K562 (cell line): Measurements from ENCODE around the gene VEGFA. TPM values are rescaled to one million over a fixed set of nuclear protein-coding genes. Genes with fewer than 3 reads are reported as not detected.

Experiments
- BCOR ChIP-seq: fragments of 450-650 bp; IDR thresholded peaks from 2 replicates; pipeline ENCODE4 v1.6.1; 2016
- C11orf30 ChIP-seq: fragments of 450-650 bp; IDR thresholded peaks from 2 replicates; pipeline ENCODE4 v1.6.1; 2016; ENCODE audit warnings: low read depth, mild to moderate bottlenecking
- GATA2 ChIP-seq: sonication (generic); formaldehyde crosslinking; IDR thresholded peaks from 2 replicates; pipeline ENCODE4 v1.4.0; 2020; ENCODE audit warnings: mild to moderate bottlenecking, missing genetic modification reagents
- GATAD2B ChIP-seq: fragments of 450-650 bp; IDR thresholded peaks from 2 replicates; pipeline ENCODE4 v1.6.1; 2017; ENCODE audit warnings: mild to moderate bottlenecking, borderline replicate concordance
- HDAC2 ChIP-seq: fragments of 450-650 bp; IDR thresholded peaks from 2 replicates; pipeline ENCODE4 v1.6.1; 2016; ENCODE audit warnings: mild to moderate bottlenecking
- ILF3 ChIP-seq: fragments of 450-650 bp; IDR thresholded peaks from 2 replicates; pipeline ENCODE4 v1.6.1; 2018; ENCODE audit warnings: antibody characterized with exemption, mild to moderate bottlenecking, moderate library complexity, borderline replicate concordance
- KHSRP ChIP-seq: fragments of 450-650 bp; IDR thresholded peaks from 2 replicates; pipeline ENCODE4 v1.6.1; 2017
- KLF13 ChIP-seq: fragments of 450-650 bp; IDR thresholded peaks from 2 replicates; pipeline ENCODE4 v1.6.1; 2016; ENCODE audit warnings: missing genetic modification characterization, low read depth, mild to moderate bottlenecking, missing compliant biosample characterization, moderate library complexity, borderline replicate concordance
- MAFG ChIP-seq: fragments of 450-650 bp; conservative IDR thresholded peaks from 2 replicates; pipeline ENCODE4 v1.6.1; 2016; ENCODE audit warnings: missing genetic modification characterization, missing compliant biosample characterization
- MBD1 ChIP-seq: fragments of 250-450 bp; sonication (Bioruptor Pico); IDR thresholded peaks from 2 replicates; pipeline ENCODE4 v1.8.0; 2022; ENCODE audit warnings: inconsistent platforms
- MCM7 ChIP-seq, 2 experiments: fragments of 450-650 bp; IDR thresholded peaks; 2 replicates each; pipeline ENCODE4 v1.6.1; 2016 to 2018
- MTA1 ChIP-seq: fragments of 450-650 bp; IDR thresholded peaks from 2 replicates; pipeline ENCODE4 v1.6.1; 2017; ENCODE audit warnings: borderline replicate concordance
- NFRKB ChIP-seq: fragments of 450-650 bp; IDR thresholded peaks from 2 replicates; pipeline ENCODE4 v1.6.1; 2016; ENCODE audit warnings: low read depth
- PKNOX1 ChIP-seq: fragments of 450-650 bp; IDR thresholded peaks from 2 replicates; pipeline ENCODE4 v1.6.1; 2016
- PPARD ChIP-seq: fragments of 250-450 bp; sonication (Bioruptor Pico); IDR thresholded peaks from 2 replicates; pipeline ENCODE4 v1.8.0; 2022; ENCODE audit warnings: inconsistent platforms, mild to moderate bottlenecking, moderate library complexity
- RNF2 ChIP-seq: sonication (generic); IDR thresholded peaks from 2 replicates; pipeline ENCODE4 v1.6.1; 2016
- SOX6 ChIP-seq: fragments of 450-650 bp; IDR thresholded peaks from 2 replicates; pipeline ENCODE4 v1.6.1; 2014; ENCODE audit warnings: mild to moderate bottlenecking
- ZBTB33 ChIP-seq: sonication (generic); formaldehyde crosslinking; IDR thresholded peaks from 2 replicates; pipeline ENCODE4 v1.8.1; 2023; ENCODE audit warnings: mild to moderate bottlenecking, missing genetic modification reagents
- ZBTB9 ChIP-seq: fragments of 450-650 bp; formaldehyde crosslinking; IDR thresholded peaks from 2 replicates; pipeline ENCODE4 v1.4.0; 2020; ENCODE audit warnings: mild to moderate bottlenecking, moderate library complexity
- ZNF512 ChIP-seq: IDR thresholded peaks from 2 replicates; pipeline ENCODE4 v1.6.1; 2016; ENCODE audit warnings: missing genetic modification characterization, missing compliant biosample characterization
- ZNF695 ChIP-seq: fragments of 450-650 bp; formaldehyde crosslinking; IDR thresholded peaks from 2 replicates; pipeline ENCODE4 v1.4.0; 2020; ENCODE audit warnings: mild to moderate bottlenecking, moderate library complexity
- ZNF778 ChIP-seq: fragments of 450-650 bp; formaldehyde crosslinking; IDR thresholded peaks from 2 replicates; pipeline ENCODE4 v1.4.0; 2020; ENCODE audit warnings: mild to moderate bottlenecking, moderate library complexity
- polyA plus RNA-seq, 8 experiments: library from polyadenylated mRNA; depleted of rRNA in 4 of 8; stranded (reverse) in 5 of 8; unstranded in 3 of 8; fragments of >200 nt; fragmentation: Nextera tagmentation in 2 of 8; fragmentation: Illumina TruSeq in 1 of 8; extraction: Ambion mirVana in 2 of 8; extraction: Trizol in 1 of 8; gene quantifications; 2 replicates each; pipeline versions ENCODE4 v1.2.1 to v1.2.3, GENCODE V29; 2011 to 2014; ENCODE audit warnings: inconsistent platforms in 1 of 8, missing spikeins in 1 of 8
- total RNA-seq, 7 experiments: library from RNA; depleted of rRNA in 6 of 7; stranded (reverse); fragments of >200 nt in 6 of 7; fragmentation: Illumina TruSeq in 2 of 7; extraction: Trizol in 2 of 7; gene quantifications; 2 replicates each; pipeline versions ENCODE4 v1.2.1 to v1.2.3, GENCODE V29; 2011 to 2021; ENCODE audit warnings: low replicate concordance in 1 of 7

The VEGFA gene
- total and polyA plus RNA-seq, 9 of the 15 experiments (the other 6 are each of a cell fraction or from before 2014, with no cell fraction given), result 14.0 to 271 (median 124) TPM

- TF ChIP-seq HDAC2 (0 out of 2 replicates have a peak, but pooled peaks have one; percentile 32), ZBTB9 (CRISPR knock-in tag) (0 out of 2 replicates have a peak, but pooled peaks have one; percentile 14), ZNF778 (CRISPR knock-in tag) (no peak), ZNF512 (tag) (peak; percentile 85), MAFG (tag) (peak; percentile 54; the same call in 1 of the 2 replicates), MTA1 (peak; percentile 95), PPARD (no peak), C11orf30 (peak; percentile 60; the same call in 1 of the 2 replicates), RNF2 (no peak), MBD1 (CRISPR knock-in tag) (no peak), GATA2 (CRISPR knock-in tag) (peak; percentile 36; the same call in 1 of the 2 replicates), BCOR (0 out of 2 replicates have a peak, but pooled peaks have one; percentile 7), KHSRP (no peak), MCM7 (IDR thresholded peaks at IDR 0.05) (0 out of 4 replicates have a peak, but pooled peaks of 1 of the 2 experiments have one; percentile 49), PKNOX1 (peak; percentile 61), KLF13 (tag) (peak; percentile 17; the same call in 1 of the 2 replicates), GATAD2B (peak; percentile 91), NFRKB (no peak), ILF3 (no peak), ZBTB33 (CRISPR knock-in tag) (0 out of 2 replicates have a peak, but pooled peaks have one; percentile 18), ZNF695 (CRISPR knock-in tag) (no peak), SOX6 (peak; percentile 65; the same call in 1 of the 2 replicates)
Observed at GRCh38 chr6:43821101-43821886, 51.3 kb downstream of the VEGFA start (continued).
